Body of pancreas (tissue), 4 donors: ENCODE measurements around the gene CYP2C8.

Experiments
- CTCF ChIP-seq, 7 experiments: fragments of 450-650 bp in 4 of 7; fragments of 200-600 bp in 3 of 7; sonication (generic) in 3 of 7; IDR thresholded peaks; one replicate each; pipeline ENCODE4 v1.5.1; 2016 to 2019; ENCODE audit warnings: antibody characterized with exemption in 7 of 7
- POLR2A ChIP-seq, 3 donors: fragments of 450-650 bp; IDR thresholded peaks; one replicate each; pipeline ENCODE4 v1.6.1; 2016; ENCODE audit warnings: antibody characterized with exemption in 3 of 3, mild to moderate bottlenecking in 2 of 3

DNA sequence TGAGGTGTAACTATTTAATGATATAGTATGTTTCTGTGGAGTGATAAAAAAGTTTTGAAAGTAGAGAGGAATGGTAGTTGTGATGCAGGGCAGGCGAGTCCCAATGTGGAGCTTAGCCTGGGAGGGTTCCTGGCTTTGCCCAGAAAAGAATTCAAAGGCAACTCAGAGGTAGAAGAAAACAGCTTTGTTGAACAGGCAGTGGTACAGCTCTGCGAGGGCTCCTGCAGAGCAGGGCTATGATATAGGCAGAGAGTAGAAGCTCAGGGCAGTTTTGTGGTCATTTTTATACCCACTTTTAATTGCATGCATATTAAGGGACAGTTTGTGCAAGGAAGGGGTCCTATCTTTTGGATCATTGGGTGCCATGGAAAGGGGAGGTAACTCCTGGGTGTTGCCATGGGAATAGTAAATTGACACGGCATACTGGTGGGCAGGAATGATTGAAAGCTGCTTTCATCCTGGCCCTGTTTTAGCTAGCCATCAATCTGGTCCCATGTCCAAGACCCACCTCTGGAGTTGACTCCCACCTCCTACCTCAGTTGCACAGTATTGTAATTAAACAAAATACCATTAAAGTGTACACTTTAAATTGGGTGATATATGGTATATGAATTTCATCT is 12.4 kb downstream of the CYP2C8 start:
- TF ChIP-seq CTCF (IDR thresholded peaks at IDR 0.05) (no peak), POLR2A (IDR thresholded peaks at IDR 0.05) (no peak)
